Retinal pigment epithelial cell (primary cell): ENCODE data around the gene SESN2.
A peak's percentile ranks its signal among the peaks of the same experiment; 100 is the strongest.

Experiments used
- DNase-seq: peaks from one replicate; pipeline ENCODE4 v3.0.0-alpha.2; 2010; ENCODE audit warnings: low read depth
- H3K4me3 ChIP-seq: 2 replicates; pipeline ENCODE4 v1.5.1; 2011; ENCODE audit warnings: mild to moderate bottlenecking, low read length, control low read depth, moderate library complexity
- CTCF ChIP-seq: conservative IDR thresholded peaks from 2 replicates; pipeline ENCODE4 v1.5.1; 2011; ENCODE audit warnings: low read depth, low read length, control low read depth, inconsistent platforms

Gene SESN2

GRCh38 chr1:28235755-28236655 lies 23.3 kb upstream of the SESN2 start, which contains the start of gene ATP5IF1:
ATP5IF1 (plus strand) TSS chr1:28236124; CDS start chr1:28236184, 60 bp downstream.
- H3K4me3 ChIP-seq, result peak within 1 kb of the TSS; percentile 98
- peak; percentile 93 for DNase-seq
- no peak for TF ChIP-seq CTCF

GRCh38 chr1:28236656-28237322 lies 22.5 kb upstream of the SESN2 start:
- peak overlapping the region; percentile 98 for H3K4me3 ChIP-seq
- DNase-seq, result no peak
- no peak for TF ChIP-seq CTCF

GRCh38 chr1:28239004-28239403 lies 20.3 kb upstream of the SESN2 start:
- TF ChIP-seq CTCF, result no peak
- H3K4me3 ChIP-seq, result no peak overlapping the region
- DNase-seq, result no peak

GRCh38 chr1:28240024-28240423 lies 19.3 kb upstream of the SESN2 start:
- no peak overlapping the region for H3K4me3 ChIP-seq
- no peak for TF ChIP-seq CTCF
- no peak for DNase-seq

- DNase-seq, result no peak
- no peak overlapping the region for H3K4me3 ChIP-seq
- TF ChIP-seq CTCF, result no peak
Measured at GRCh38 chr1:28241638-28242241, 17.6 kb upstream of the SESN2 start.

- TF ChIP-seq CTCF, result no peak
- H3K4me3 ChIP-seq, result no peak overlapping the region
- no peak for DNase-seq
Measured at GRCh38 chr1:28243685-28244311, 15.5 kb upstream of the SESN2 start.
